Muscle layer of duodenum (tissue), 2 donors: Measurements from ENCODE around the gene ERI2.
"Not testable (repeated sequence)": the region's sequence is repeated elsewhere in the genome, so short reads cannot be mapped to it uniquely, and the experiment has no call there.

Source experiments
- H3K27ac ChIP-seq: one replicate; pipeline ENCODE4 v1.7.0; 2013; ENCODE audit warnings: mild to moderate bottlenecking, low read length
- H3K27me3 ChIP-seq: one replicate; pipeline ENCODE4 v1.7.0; 2013; ENCODE audit warnings: low read depth, mild to moderate bottlenecking, control low read depth, low read length
- H3K36me3 ChIP-seq, 2 donors: one replicate each; pipeline ENCODE4 v1.7.0; 2013; ENCODE audit warnings: low read length in 2 of 2, control low read depth in 1 of 2, mild to moderate bottlenecking in 1 of 2; ENCODE audit not compliant: insufficient read depth in 2 of 2, control insufficient read depth in 1 of 2
- H3K4me1 ChIP-seq, 2 donors: one replicate each; pipeline ENCODE4 v1.7.0; 2013; ENCODE audit warnings: low read length in 2 of 2, mild to moderate bottlenecking in 2 of 2, control low read depth in 1 of 2, moderate library complexity in 1 of 2; ENCODE audit not compliant: insufficient read depth in 2 of 2, control insufficient read depth in 1 of 2
- H3K4me3 ChIP-seq, 2 donors: one replicate each; pipeline ENCODE4 v1.7.0; 2013; ENCODE audit warnings: low read length in 2 of 2, low read depth in 1 of 2, mild to moderate bottlenecking in 1 of 2
- H3K9me3 ChIP-seq, 2 donors: one replicate each; pipeline ENCODE4 v1.7.0; 2013; ENCODE audit warnings: low read length in 2 of 2, control low read depth in 1 of 2, mild to moderate bottlenecking in 1 of 2; ENCODE audit not compliant: control insufficient read depth in 1 of 2
- donor health status: healthy.

The ERI2 gene

GRCh38 chr16:20784204-20784603 lies 22.1 kb downstream of the ERI2 start:
- Histone ChIP-seq H3K9me3 (no peaks in the 10 kb centered on the region), H3K4me1 (no peaks in the 10 kb centered on the region), H3K27me3 (no peaks in the 10 kb centered on the region), H3K4me3 (no peak overlapping the region), H3K27ac (no peak overlapping the region), H3K36me3 (peaks cover 0 to 3% of the 10 kb centered on the region in 2 donors)

- Histone ChIP-seq H3K4me3 (no peak overlapping the region), H3K27me3 (no peaks in the 10 kb centered on the region), H3K36me3 (peaks cover 2 to 3% of the 10 kb centered on the region in 2 donors), H3K27ac (no peak overlapping the region), H3K9me3 (no peaks in the 10 kb centered on the region), H3K4me1 (no peaks in the 10 kb centered on the region)
Observed at GRCh38 chr16:20782470-20782869, 23.8 kb downstream of the ERI2 start.

GRCh38 chr16:20781697-20782096 lies 24.6 kb downstream of the ERI2 start:
- no peaks in the 10 kb centered on the region for H3K9me3 ChIP-seq
- no peak overlapping the region for H3K4me3 ChIP-seq
- peaks cover 3% of the 10 kb centered on the region in 2 donors for H3K36me3 ChIP-seq
- H3K4me1 ChIP-seq, result no peaks in the 10 kb centered on the region
- H3K27ac ChIP-seq, result no peak overlapping the region
- H3K27me3 ChIP-seq, result no peaks in the 10 kb centered on the region

- peaks cover 0 to 3% of the 10 kb centered on the region in 2 donors for H3K36me3 ChIP-seq
- H3K4me1 ChIP-seq, result no peaks in the 10 kb centered on the region
- H3K4me3 ChIP-seq, result no peak overlapping the region
- no peaks in the 10 kb centered on the region for H3K9me3 ChIP-seq
- H3K27me3 ChIP-seq, result no peaks in the 10 kb centered on the region
- H3K27ac ChIP-seq, result no peak overlapping the region
Observed at GRCh38 chr16:20774703-20775362, 31.4 kb downstream of the ERI2 start.

GRCh38 chr16:20773679-20774078 lies 32.6 kb downstream of the ERI2 start:
- no peak overlapping the region for H3K4me3 ChIP-seq
- no peak overlapping the region for H3K27ac ChIP-seq
- peaks cover 0 to 3% of the 10 kb centered on the region in 2 donors for H3K36me3 ChIP-seq
- no peaks in the 10 kb centered on the region for H3K9me3 ChIP-seq
- no peaks in the 10 kb centered on the region for H3K4me1 ChIP-seq
- H3K27me3 ChIP-seq, result no peaks in the 10 kb centered on the region

GRCh38 chr16:20768818-20769217 lies 37.5 kb downstream of the ERI2 start:
- Histone ChIP-seq H3K4me1 (no peaks in the 10 kb centered on the region), H3K4me3 (no peak overlapping the region), H3K27ac (no peak overlapping the region), H3K36me3 (no peaks in the 10 kb centered on the region), H3K27me3 (no peaks in the 10 kb centered on the region), H3K9me3 (no peaks in the 10 kb centered on the region)

- Histone ChIP-seq H3K36me3 (no peaks in the 10 kb centered on the region), H3K4me3 (no peak overlapping the region), H3K27me3 (no peaks in the 10 kb centered on the region), H3K27ac (no peak overlapping the region), H3K4me1 (no peaks in the 10 kb centered on the region), H3K9me3 (no peaks in the 10 kb centered on the region)
Observed at GRCh38 chr16:20768121-20768520, 38.2 kb downstream of the ERI2 start.

GRCh38 chr16:20767577-20767976 lies 38.7 kb downstream of the ERI2 start:
- Histone ChIP-seq H3K4me3 (no peak overlapping the region), H3K27ac (no peak overlapping the region), H3K36me3 (no peaks in the 10 kb centered on the region), H3K27me3 (no peaks in the 10 kb centered on the region), H3K4me1 (peaks cover 0 to 4% of the 10 kb centered on the region in 2 donors), H3K9me3 (no peaks in the 10 kb centered on the region)

GRCh38 chr16:20766294-20766693 lies 40.0 kb downstream of the ERI2 start:
- no peak overlapping the region for H3K27ac ChIP-seq
- H3K9me3 ChIP-seq, result no peaks in the 10 kb centered on the region
- no peaks in the 10 kb centered on the region for H3K27me3 ChIP-seq
- H3K4me3 ChIP-seq, result no peak overlapping the region
- no peaks in the 10 kb centered on the region for H3K36me3 ChIP-seq
- peaks cover 0 to 4% of the 10 kb centered on the region in 2 donors for H3K4me1 ChIP-seq

GRCh38 chr16:20765732-20766131 lies 40.5 kb downstream of the ERI2 start:
- Histone ChIP-seq H3K36me3 (no peaks in the 10 kb centered on the region), H3K4me1 (peaks cover 0 to 4% of the 10 kb centered on the region in 2 donors), H3K9me3 (no peaks in the 10 kb centered on the region), H3K27ac (no peak overlapping the region), H3K4me3 (no peak overlapping the region), H3K27me3 (no peaks in the 10 kb centered on the region)

GRCh38 chr16:20764448-20764847 lies 41.8 kb downstream of the ERI2 start:
- not testable (repeated sequence) for H3K36me3 ChIP-seq, H3K4me3 ChIP-seq, H3K9me3 ChIP-seq, H3K4me1 ChIP-seq, H3K27ac ChIP-seq, H3K27me3 ChIP-seq
